Measurements from ENCODE around the gene SFSWAP.

GRCh38 chr12:131757111-131757510, 46.2 kb downstream of the SFSWAP start:
- TF ChIP-seq CTCF (IDR thresholded peaks at IDR 0.05): no peak
- TF ChIP-seq POLR2A (IDR thresholded peaks at IDR 0.05): no peak
